Activated CD4-positive, alpha-beta memory T cell treated with anti-CD3 and anti-CD28 coated beads for 36 hours (primary cell): ENCODE measurements around the gene NUDT4. TPM values are rescaled to one million over a fixed set of nuclear protein-coding genes. Genes with fewer than 3 reads are reported as not detected.
"Not testable (repeated sequence)": the region's sequence is repeated elsewhere in the genome, so short reads cannot be mapped to it uniquely, and the experiment has no call there.

Source experiments
- CTCF ChIA-PET: fragments of 350-600 bp; sonication (Branson Sonifier 250); formaldehyde crosslinking; loops from one replicate; lab custom pipeline; 2021; ENCODE audit warnings: antibody characterized with exemption, inconsistent platforms; lab: Charles Lee
- POLR2A ChIA-PET: fragments of 350-600 bp; sonication (Branson Sonifier 250); formaldehyde crosslinking; loops from one replicate; lab custom pipeline; 2021; ENCODE audit warnings: antibody characterized with exemption; lab: Charles Lee
- DNase-seq: peaks from one replicate; pipeline ENCODE4 v3.0.0-alpha.2; 2020
- H3K27ac Mint-ChIP-seq: one replicate; pipeline ENCODE4 v1.8.0; 2021; ENCODE audit warnings: mixed read lengths
- H3K27me3 Mint-ChIP-seq: one replicate; pipeline ENCODE4 v1.8.0; 2021; ENCODE audit warnings: mixed read lengths
- H3K36me3 Mint-ChIP-seq: one replicate; pipeline ENCODE4 v1.8.0; 2021; ENCODE audit warnings: mixed read lengths
- H3K4me1 Mint-ChIP-seq: one replicate; pipeline ENCODE4 v1.8.0; 2021; ENCODE audit warnings: low read depth, mixed read lengths
- H3K4me3 Mint-ChIP-seq: one replicate; pipeline ENCODE4 v1.8.0; 2021; ENCODE audit warnings: mild to moderate bottlenecking, mixed read lengths
- H3K9me3 Mint-ChIP-seq: one replicate; pipeline ENCODE4 v1.8.0; 2021; ENCODE audit warnings: mixed read lengths
- intact Hi-C: fragments of 100-400 bp; cut with micrococcal nuclease; formaldehyde crosslinking; loops from one replicate; pipeline ENCODE4 v1.15.1; 2023
- total RNA-seq, 2 experiments: library from RNA; stranded (reverse); gene quantifications; one replicate each; pipeline ENCODE4 v1.2.3, GENCODE V29; 2021

NUDT4 gene
- total RNA-seq, 2 experiments from 2014 or later: 58.2 TPM

GRCh38 chr12:93381976-93382437 is 4.3 kb downstream of the NUDT4 start:
- H3K27me3 Mint-ChIP-seq, H3K9me3 Mint-ChIP-seq, DNase-seq: not testable (repeated sequence)
- ChIA-PET CTCF (interaction anchor here (0.7 to 2.8 kb wide), 6 partner anchors 15 to 395 kb away, joined by 3 to 18 read pairs (median 6); partner anchors contain the start of gene MRPL42), POLR2A (interaction anchor here (0.6 to 1.9 kb wide), 2 partner anchors 54 to 56 kb away, joined by 4 to 5 read pairs; no protein-coding TSS in a partner anchor)
- peak overlapping the region; percentile 99 for H3K27ac Mint-ChIP-seq
- H3K36me3 Mint-ChIP-seq: peaks cover 18% of the 10 kb centered on the region
- H3K4me3 Mint-ChIP-seq: peak overlapping the region; percentile 99
- peaks cover 47% of the 10 kb centered on the region for H3K4me1 Mint-ChIP-seq
- intact Hi-C loops: loop anchor here (2.0 kb wide), 1 partner anchor 39 kb away; no protein-coding TSS in a partner anchor

DNA sequence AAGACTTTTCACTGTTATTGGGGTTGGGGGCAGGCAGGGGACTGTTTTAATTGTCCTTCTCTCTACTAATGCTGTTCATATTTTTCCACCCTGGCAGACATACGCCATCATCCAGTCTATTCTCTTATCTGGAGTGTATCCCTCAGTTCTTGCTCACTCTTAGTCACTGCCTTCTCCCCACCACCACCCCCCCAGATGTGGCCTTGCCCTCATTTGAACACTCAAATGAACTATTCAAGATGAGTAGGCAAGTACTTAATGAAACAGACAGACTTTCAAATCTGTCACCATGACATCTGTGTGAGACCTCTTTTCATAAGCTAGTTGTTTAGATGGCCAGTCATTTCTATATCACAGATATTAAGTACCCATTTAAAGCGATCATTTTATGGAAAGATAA is 10.1 kb downstream of the NUDT4 start:
- peak; percentile 83 for DNase-seq
- Mint-ChIP-seq H3K4me3 (no peak overlapping the region), H3K9me3 (peaks cover 3% of the 10 kb centered on the region), H3K27ac (peak overlapping the region; percentile 67), H3K36me3 (peaks cover 28% of the 10 kb centered on the region), H3K4me1 (peaks cover 62% of the 10 kb centered on the region), H3K27me3 (no peaks in the 10 kb centered on the region)
- ChIA-PET POLR2A (interaction anchor here (0.9 to 2.2 kb wide), 5 partner anchors 9 to 49 kb away, joined by 3 to 10 read pairs (median 3); no protein-coding TSS in a partner anchor), CTCF (interaction anchor here (1.0 to 4.3 kb wide), 4 partner anchors 9 to 715 kb away, joined by 3 to 23 read pairs (median 9); no protein-coding TSS in a partner anchor)
- intact Hi-C loops: loop anchor here (1.0 to 5.0 kb wide), 8 partner anchors 7 to 715 kb away; partner anchors contain the start of gene SOCS2

DNA sequence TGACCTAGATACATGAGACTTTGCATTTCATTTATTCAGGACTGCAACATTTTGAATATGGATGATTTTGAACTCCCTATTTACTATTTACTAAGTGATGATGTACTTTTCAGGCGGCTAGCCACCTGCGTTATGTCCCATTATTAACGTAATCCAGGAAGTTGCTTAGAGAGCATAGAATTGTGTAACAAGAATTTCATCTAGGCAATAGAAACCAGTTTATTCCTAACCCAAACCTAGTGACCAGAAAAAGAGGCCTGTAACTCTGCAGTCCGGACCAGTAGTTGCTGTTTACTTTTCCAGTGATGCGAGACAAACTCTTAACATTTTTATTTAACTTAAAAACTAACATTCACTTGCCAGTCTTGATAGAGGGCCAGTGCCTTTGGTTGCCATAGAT is 12.3 kb downstream of the NUDT4 start:
- Mint-ChIP-seq H3K36me3 (peaks cover 27% of the 10 kb centered on the region), H3K27me3 (no peaks in the 10 kb centered on the region), H3K27ac (no peak overlapping the region), H3K4me1 (peaks cover 51% of the 10 kb centered on the region), H3K4me3 (no peak overlapping the region), H3K9me3 (peaks cover 3% of the 10 kb centered on the region)
- CTCF ChIA-PET: interaction anchor here (0.7 to 2.6 kb wide), 3 partner anchors 29 to 401 kb away, joined by 3 to 9 read pairs (median 4); no protein-coding TSS in a partner anchor
- intact Hi-C loops: no loop called here
- POLR2A ChIA-PET: interaction anchor here (1.6 kb wide), 1 partner anchor 11 kb away, joined by 5 read pairs; no protein-coding TSS in a partner anchor
- no peak for DNase-seq

DNA sequence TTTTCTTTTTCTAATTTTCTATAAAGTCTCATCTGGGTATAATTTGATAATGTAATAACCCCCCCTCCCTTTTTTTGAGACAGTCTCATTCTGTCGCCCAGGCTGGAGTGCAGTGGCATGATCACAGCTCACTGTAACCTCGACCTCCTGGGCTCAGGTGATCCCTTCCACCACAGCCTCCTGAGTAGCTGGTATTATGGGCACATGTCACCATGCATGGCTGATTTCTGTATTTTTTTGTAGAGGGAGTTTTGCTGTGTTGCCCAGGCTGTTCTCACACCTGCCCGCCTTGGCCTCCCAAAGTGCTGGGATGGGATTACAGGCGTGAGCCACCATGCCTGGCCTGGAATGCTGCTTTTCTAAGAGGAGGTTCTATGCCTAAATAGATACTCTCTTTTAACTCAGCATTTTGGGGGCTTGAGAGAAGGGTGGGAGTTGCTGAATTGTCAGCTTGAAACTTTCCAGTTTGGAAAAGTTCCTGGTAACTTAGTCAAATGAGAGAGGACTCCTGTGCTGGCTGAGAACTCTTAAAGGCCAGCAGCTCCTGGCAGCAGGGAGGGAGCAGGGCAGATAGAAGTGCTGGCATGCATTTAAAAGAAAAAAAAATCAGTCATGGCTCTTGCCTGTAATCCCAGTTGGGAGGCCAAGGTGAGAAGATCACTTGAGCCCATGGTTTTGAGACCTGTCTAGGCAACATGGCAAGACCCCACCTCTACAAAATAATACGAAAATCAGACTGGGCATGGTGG is 13.0 kb downstream of the NUDT4 start:
- no peaks in the 10 kb centered on the region for H3K27me3 Mint-ChIP-seq
- H3K36me3 Mint-ChIP-seq: peaks cover 22% of the 10 kb centered on the region
- DNase-seq: no peak
- H3K27ac Mint-ChIP-seq: peak overlapping the region; percentile 56
- H3K4me3 Mint-ChIP-seq: no peak overlapping the region
- CTCF ChIA-PET: interaction anchor here (2.6 kb wide), 1 partner anchor 402 kb away, joined by 9 read pairs; no protein-coding TSS in a partner anchor
- intact Hi-C loops: no loop called here
- H3K9me3 Mint-ChIP-seq: peaks cover 3% of the 10 kb centered on the region
- H3K4me1 Mint-ChIP-seq: peaks cover 46% of the 10 kb centered on the region
- POLR2A ChIA-PET: no interaction called here

DNA sequence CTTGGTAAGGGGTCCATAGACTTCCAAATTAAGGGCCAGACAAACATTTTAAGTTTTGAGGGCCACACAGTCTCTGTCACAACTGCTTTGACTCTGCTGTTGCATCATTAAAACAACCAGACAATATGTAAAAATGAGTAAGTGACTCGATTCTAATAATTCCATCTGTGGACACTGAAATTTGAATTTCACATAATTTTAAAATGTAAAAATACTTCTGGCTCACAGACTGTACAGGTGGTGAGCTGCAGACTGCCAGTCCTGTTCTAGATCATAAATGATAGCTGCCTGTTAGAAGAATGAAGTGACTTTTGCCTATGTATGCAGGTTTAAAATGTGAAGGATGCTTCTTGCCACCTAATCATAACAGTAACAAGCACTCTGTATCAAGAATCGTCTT is 15.7 kb downstream of the NUDT4 start:
- intact Hi-C loops: no loop called here
- H3K4me1 Mint-ChIP-seq: peaks cover 30% of the 10 kb centered on the region
- H3K27me3 Mint-ChIP-seq: no peaks in the 10 kb centered on the region
- CTCF ChIA-PET: interaction anchor here (1.3 kb wide), 1 partner anchor 26 kb away, joined by 3 read pairs; no protein-coding TSS in a partner anchor
- no peak overlapping the region for H3K4me3 Mint-ChIP-seq
- peaks cover 20% of the 10 kb centered on the region for H3K36me3 Mint-ChIP-seq
- no peak overlapping the region for H3K27ac Mint-ChIP-seq
- peaks cover 3% of the 10 kb centered on the region for H3K9me3 Mint-ChIP-seq
- POLR2A ChIA-PET: no interaction called here
- DNase-seq: no peak

- CTCF ChIA-PET: interaction anchor here (0.6 to 3.8 kb wide), 27 partner anchors 8 to 704 kb away, joined by 3 to 35 read pairs (median 5); partner anchors contain the start of gene NUDT4
- Mint-ChIP-seq H3K27me3 (no peaks in the 10 kb centered on the region), H3K4me3 (no peak overlapping the region), H3K27ac (no peak overlapping the region), H3K9me3 (no peaks in the 10 kb centered on the region), H3K36me3 (peaks cover 12% of the 10 kb centered on the region), H3K4me1 (peaks cover 6% of the 10 kb centered on the region)
- POLR2A ChIA-PET: interaction anchor here (1.5 kb wide), 1 partner anchor 22 kb away, joined by 4 read pairs; no protein-coding TSS in a partner anchor
- intact Hi-C loops: loop anchor here (2.0 kb wide), 3 partner anchors 299 to 613 kb away; no protein-coding TSS in a partner anchor
- no peak for DNase-seq
Observed at GRCh38 chr12:93397412-93397811, 19.7 kb downstream of the NUDT4 start.

DNA sequence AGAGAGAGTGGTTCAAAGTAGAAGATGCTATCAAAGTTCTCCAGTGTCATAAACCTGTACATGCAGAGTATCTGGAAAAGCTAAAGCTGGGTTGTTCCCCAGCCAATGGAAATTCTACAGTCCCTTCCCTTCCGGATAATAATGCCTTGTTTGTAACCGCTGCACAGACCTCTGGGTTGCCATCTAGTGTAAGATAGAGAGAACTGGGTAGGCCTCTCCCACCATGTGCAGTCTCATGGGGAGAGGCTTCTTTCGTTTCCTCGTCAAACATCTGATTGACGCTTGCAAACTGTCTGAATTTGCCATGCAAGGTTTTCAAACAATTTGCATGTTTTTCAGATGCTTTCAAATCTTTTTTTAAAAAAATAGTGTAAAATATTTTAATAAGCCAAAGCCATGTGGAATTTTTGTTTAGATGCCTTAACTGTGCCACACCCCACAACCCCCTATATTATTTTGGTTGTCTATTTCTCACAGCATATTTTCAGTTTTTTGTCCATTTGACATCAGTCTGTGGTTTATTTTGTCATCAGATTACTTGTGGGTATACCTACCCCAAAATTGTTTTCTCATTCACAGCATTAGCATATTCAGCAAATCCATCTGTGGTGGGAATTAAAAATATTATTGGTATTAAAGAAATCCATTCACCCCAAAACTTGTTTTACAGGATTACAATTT is 21.6 kb downstream of the NUDT4 start:
- H3K27me3 Mint-ChIP-seq, DNase-seq, intact Hi-C loops, H3K4me3 Mint-ChIP-seq, H3K9me3 Mint-ChIP-seq, POLR2A ChIA-PET, H3K27ac Mint-ChIP-seq: not testable (repeated sequence)
- Mint-ChIP-seq H3K4me1 (peaks cover 12% of the 10 kb centered on the region), H3K36me3 (peaks cover 22% of the 10 kb centered on the region)
- CTCF ChIA-PET: interaction anchor here (0.6 to 3.8 kb wide), 3 partner anchors 15 to 411 kb away, joined by 3 to 35 read pairs (median 33); no protein-coding TSS in a partner anchor

DNA sequence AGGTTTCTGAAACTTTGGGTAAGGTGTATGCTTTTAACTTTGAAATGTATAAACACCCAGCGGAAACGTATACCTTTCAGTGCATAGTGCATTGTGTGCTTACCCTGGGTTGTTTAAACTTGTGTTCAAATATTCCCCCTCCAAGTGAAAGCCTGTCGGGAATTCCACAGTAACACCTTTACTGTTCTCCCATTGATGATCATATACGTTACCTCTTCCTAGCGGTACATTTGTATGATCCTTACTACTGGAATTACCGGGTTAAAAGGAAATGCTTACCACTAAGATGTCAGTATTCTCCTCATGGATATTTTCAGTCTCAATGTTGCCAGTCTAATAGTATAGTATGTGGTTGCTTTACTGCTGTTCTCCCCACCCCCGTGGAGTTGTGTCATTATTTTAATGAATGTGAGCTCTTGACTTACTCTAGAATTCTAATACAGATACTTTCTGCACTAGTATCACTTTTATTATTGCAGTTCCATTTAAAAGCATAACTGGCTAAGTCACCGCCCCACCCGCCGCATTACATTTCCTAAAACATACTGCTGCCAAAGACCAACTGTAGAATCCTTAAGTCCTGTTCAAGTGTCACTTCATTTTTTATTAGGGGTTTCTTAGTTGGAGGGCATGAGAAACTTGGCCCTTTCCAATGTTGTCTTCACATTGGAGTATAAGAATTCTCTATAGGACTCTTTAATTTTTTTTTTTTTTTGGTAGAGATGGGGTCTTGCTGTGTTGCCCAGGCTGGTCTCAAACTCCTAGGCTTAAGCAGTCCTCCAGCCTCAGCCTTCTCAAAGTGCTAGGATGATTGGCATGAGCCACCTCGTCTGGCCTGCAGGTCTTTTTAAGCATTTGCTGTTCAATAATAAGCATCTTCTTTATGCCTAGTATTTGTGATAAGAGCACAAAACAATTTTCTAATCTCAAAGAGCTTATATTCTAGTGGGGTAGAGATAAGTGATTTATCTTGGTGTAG is 24.9 kb downstream of the NUDT4 start:
- intact Hi-C loops: loop anchor here (2.0 to 10.0 kb wide), 3 partner anchors 14 to 382 kb away; no protein-coding TSS in a partner anchor
- ChIA-PET POLR2A (interaction anchor here (0.6 kb wide), 1 partner anchor 72 kb away, joined by 4 read pairs; no protein-coding TSS in a partner anchor), CTCF (interaction anchor here (4.0 kb wide), 1 partner anchor 17 kb away, joined by 26 read pairs; no protein-coding TSS in a partner anchor)
- no peaks in the 10 kb centered on the region for H3K27me3 Mint-ChIP-seq
- DNase-seq: peak; percentile 68
- H3K9me3 Mint-ChIP-seq: no peaks in the 10 kb centered on the region
- peaks cover 36% of the 10 kb centered on the region for H3K36me3 Mint-ChIP-seq
- no peak overlapping the region for H3K4me3 Mint-ChIP-seq
- peaks cover 28% of the 10 kb centered on the region for H3K4me1 Mint-ChIP-seq
- peak overlapping the region; percentile 48 for H3K27ac Mint-ChIP-seq

DNA sequence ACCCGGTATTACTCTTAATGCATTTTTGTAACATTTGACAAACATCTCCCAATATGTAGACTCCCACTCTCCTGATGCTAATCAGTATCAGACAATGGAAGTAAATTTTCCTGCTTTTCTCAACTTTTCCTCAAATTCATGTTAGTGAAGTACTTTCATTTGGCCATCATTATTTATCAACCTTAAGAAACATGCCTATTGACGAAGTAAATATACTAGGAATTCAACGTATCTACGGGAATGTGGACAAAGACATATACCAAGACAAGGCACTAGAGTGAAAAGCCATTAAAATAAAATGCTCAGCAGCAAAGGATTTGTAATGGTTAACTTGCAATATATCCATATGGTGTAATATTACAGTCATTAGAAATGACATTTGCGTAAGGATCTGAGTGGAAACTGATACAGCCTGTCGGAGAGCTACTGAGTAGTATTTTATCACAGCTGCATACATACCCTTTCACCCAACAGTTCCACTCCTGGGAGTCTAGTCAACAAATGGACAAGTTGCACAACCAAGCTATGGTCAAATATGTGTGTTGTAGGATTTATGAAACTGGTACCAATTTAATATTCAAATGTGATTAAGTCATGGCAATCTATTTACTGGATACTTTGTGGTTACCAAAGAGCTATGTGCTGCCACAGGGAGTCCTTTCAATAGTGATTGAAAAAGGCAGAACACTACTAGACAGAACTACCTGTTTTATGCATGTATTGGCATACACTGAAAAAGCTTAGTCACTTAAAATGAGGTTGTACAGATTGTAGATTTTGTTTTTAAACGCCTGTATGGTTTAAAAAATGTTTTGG is 26.5 kb downstream of the NUDT4 start:
- H3K36me3 Mint-ChIP-seq: peaks cover 38% of the 10 kb centered on the region
- ChIA-PET POLR2A (no interaction called here), CTCF (interaction anchor here (0.6 to 4.0 kb wide), 4 partner anchors 7 to 416 kb away, joined by 3 to 26 read pairs (median 8); no protein-coding TSS in a partner anchor)
- peak overlapping the region; percentile 36 for H3K27ac Mint-ChIP-seq
- intact Hi-C loops: loop anchor here (2.0 to 10.0 kb wide), 3 partner anchors 15 to 381 kb away; no protein-coding TSS in a partner anchor
- H3K9me3 Mint-ChIP-seq: no peaks in the 10 kb centered on the region
- no peaks in the 10 kb centered on the region for H3K27me3 Mint-ChIP-seq
- peaks cover 44% of the 10 kb centered on the region for H3K4me1 Mint-ChIP-seq
- DNase-seq: no peak
- no peak overlapping the region for H3K4me3 Mint-ChIP-seq
